MM.1S (cell line): ENCODE results near the gene CCDC6.

Experiments
- EZH2phosphoT487 ChIP-seq: fragments of 300-600 bp; sonication (generic); IDR thresholded peaks from 2 replicates; pipeline ENCODE4 v1.6.1; 2018; ENCODE audit warnings: antibody characterized with exemption, low read length
- TF ChIP-seq, protein P1 (sequence below): fragments of 300-600 bp; sonication (generic); IDR thresholded peaks from 2 replicates; pipeline ENCODE4 v1.5.1; 2016; ENCODE audit warnings: antibody characterized with exemption, low read length, mixed read lengths

DNA sequence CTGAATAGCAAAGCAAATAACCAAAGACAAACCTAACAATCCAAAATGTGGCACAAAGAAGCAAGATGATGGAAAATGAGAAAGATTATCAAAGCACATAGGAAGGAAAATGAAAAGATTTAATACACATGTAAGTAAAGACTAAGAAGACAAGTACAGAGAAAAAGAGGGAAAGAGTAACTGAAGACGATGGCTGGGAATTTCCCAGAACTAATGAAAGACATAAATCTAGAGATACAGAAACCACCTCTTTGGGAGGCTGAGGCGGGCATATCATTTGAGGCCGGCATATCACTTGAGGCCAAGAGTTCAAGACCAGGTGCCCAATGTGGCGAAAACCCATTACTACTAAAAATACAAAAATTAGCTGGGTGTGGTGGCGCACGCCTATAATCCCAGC is 46.8 kb downstream of the CCDC6 start:
- TF ChIP-seq, protein P1, sequence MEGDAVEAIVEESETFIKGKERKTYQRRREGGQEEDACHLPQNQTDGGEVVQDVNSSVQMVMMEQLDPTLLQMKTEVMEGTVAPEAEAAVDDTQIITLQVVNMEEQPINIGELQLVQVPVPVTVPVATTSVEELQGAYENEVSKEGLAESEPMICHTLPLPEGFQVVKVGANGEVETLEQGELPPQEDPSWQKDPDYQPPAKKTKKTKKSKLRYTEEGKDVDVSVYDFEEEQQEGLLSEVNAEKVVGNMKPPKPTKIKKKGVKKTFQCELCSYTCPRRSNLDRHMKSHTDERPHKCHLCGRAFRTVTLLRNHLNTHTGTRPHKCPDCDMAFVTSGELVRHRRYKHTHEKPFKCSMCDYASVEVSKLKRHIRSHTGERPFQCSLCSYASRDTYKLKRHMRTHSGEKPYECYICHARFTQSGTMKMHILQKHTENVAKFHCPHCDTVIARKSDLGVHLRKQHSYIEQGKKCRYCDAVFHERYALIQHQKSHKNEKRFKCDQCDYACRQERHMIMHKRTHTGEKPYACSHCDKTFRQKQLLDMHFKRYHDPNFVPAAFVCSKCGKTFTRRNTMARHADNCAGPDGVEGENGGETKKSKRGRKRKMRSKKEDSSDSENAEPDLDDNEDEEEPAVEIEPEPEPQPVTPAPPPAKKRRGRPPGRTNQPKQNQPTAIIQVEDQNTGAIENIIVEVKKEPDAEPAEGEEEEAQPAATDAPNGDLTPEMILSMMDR: no peak
- no peak for TF ChIP-seq EZH2phosphoT487
